Breast epithelium (tissue), 3 donors: ENCODE results near the gene NOVA2.

Source experiments
- POLR2A ChIP-seq: fragments of 450-650 bp; IDR thresholded peaks from one replicate; pipeline ENCODE4 v1.6.1; 2016; ENCODE audit warnings: antibody characterized with exemption, mild to moderate bottlenecking, moderate library complexity
- TF ChIP-seq, protein P1 (sequence below), 3 donors: fragments of 450-650 bp; IDR thresholded peaks; one replicate each; pipeline ENCODE4 v1.5.1; 2016 to 2017; ENCODE audit warnings: antibody characterized with exemption in 3 of 3, mild to moderate bottlenecking in 3 of 3, moderate library complexity in 3 of 3

DNA sequence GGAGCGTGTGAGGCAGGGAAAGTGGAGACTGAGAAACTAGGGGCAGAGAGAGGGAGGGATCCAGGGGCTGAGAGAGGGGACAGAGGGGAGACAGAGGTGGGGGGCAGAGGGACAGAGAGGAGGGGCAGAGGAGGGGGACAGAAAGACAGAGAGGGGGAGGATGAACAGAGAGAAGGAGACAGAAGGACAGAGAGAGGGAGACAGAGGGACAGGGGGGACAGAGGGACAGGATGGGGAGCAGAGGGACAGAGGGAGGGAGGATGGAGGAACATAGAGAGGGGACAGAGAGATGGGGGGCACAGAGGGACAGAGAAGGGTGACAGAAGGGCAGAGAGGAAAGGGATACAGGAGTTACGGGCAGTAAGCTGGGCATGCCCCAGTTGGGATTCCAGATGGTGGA, 44.4 kb downstream of the NOVA2 start:
- TF ChIP-seq, protein P1, sequence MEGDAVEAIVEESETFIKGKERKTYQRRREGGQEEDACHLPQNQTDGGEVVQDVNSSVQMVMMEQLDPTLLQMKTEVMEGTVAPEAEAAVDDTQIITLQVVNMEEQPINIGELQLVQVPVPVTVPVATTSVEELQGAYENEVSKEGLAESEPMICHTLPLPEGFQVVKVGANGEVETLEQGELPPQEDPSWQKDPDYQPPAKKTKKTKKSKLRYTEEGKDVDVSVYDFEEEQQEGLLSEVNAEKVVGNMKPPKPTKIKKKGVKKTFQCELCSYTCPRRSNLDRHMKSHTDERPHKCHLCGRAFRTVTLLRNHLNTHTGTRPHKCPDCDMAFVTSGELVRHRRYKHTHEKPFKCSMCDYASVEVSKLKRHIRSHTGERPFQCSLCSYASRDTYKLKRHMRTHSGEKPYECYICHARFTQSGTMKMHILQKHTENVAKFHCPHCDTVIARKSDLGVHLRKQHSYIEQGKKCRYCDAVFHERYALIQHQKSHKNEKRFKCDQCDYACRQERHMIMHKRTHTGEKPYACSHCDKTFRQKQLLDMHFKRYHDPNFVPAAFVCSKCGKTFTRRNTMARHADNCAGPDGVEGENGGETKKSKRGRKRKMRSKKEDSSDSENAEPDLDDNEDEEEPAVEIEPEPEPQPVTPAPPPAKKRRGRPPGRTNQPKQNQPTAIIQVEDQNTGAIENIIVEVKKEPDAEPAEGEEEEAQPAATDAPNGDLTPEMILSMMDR (IDR thresholded peaks at IDR 0.05): no peak
- TF ChIP-seq POLR2A: no peak
